NCI-H2029 treated with DMSO at 0.1 percent for 48 hours (cell line): ENCODE data around the gene XKRX.

Experiments used
- DNase-seq: peaks from one replicate; lab custom pipeline; 2025; lab: John Stamatoyannopoulos, UW

Gene XKRX

GRCh38 chrX:100895365-100896075, 33.2 kb downstream of the XKRX start:
- peak; percentile 0 for DNase-seq

DNA sequence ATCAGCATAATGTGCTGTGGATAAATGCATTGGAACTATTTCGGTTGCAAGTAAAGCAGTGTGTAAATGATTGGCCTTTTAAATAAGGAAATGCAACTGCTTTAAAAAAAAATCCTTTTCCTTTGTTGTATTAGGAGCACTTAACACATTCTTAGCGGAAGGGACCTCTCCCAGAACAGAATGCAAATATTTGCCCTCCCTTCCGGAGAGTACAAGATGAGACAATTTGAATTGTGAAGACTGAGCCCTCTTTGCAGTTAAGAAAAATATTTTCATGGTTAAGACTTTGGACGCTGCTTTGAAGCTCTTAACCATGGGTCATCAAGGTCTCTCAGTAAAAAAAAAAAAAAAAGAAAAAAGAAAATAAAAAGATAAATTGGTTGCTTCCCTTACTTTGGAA, 45.1 kb downstream of the XKRX start:
- no peak for DNase-seq

- DNase-seq = no peak
Observed at GRCh38 chrX:100880368-100880767, 48.3 kb downstream of the XKRX start.

DNA sequence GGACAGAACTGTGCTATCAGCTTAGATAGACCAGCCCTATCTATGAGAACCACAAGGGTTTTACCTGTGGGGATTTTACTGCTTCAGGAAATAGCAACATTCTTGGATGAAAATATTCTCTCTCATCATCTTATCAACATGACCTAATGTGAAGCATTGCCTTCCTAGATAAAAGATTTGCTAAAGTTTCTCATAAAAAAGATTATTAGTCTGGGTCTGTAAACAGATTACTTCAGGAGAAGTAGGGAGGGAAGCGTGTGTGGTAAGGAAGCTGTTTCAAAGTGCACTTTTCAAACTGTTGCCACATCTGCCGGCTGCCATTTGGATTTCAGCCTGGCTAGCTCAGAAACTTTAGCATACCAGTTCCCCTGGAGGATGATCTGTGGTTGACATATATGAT, 54.4 kb downstream of the XKRX start, which contains the start of gene NOX1:
Gene NOX1, minus strand, starts transcription at position 35 of the 400 bp plus-strand sequence. CDS start 220 bp downstream, outside the sequence.
- no peak for DNase-seq

- no peak for DNase-seq
Observed at GRCh38 chrX:100871594-100872560, 56.8 kb downstream of the XKRX start.

DNA sequence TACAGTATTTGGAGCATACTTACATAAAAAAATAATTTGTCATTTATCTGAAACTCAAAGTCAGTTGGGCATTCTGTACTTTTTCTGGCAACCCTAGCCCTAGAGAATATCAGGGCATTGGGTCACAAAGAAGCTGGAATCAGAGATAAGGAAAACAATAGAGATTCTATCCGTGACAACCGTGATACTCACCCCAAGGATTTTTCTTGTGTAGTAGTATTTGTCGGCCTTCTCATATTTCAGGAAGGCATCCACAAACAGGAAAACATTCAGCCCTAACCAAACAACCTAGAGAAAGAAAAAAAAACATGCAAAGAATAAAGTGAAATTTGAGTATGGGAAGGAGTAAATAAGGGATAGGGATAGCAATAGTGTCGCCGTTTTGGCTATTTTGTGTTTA, 58.2 kb downstream of the XKRX start:
- no peak for DNase-seq

DNA sequence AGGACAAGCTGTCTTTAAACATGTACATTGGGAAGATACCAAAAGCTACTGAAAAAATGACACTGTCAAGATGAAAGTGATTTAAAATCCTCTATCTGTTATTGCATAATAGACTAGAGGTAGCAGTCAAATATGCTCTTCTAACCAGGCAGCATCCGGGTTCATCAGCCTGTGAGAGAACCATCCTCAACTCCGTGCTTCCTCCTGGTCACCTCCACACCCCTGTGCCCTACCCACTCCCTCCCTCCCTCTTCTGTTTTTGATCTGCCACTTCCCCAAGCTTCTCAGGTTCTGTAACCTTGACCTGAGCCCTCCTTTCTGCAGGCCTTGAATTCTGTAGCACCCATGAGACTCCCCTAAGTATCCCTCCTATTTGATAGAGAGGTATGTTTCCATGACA, 60.4 kb downstream of the XKRX start:
- DNase-seq = no peak

GRCh38 chrX:100864657-100865391, 63.9 kb downstream of the XKRX start:
- no peak for DNase-seq
